AG20443 (cell line): ENCODE data around the gene ANKRD34A.
"Not testable (repeated sequence)": the region's sequence is repeated elsewhere in the genome, so short reads cannot be mapped to it uniquely, and the experiment has no call there.

Experiments used
- DNase-seq: peaks from one replicate; pipeline ENCODE4 v3.0.0; 2012; ENCODE audit warnings: low spot score, mixed read lengths

Gene ANKRD34A

DNA sequence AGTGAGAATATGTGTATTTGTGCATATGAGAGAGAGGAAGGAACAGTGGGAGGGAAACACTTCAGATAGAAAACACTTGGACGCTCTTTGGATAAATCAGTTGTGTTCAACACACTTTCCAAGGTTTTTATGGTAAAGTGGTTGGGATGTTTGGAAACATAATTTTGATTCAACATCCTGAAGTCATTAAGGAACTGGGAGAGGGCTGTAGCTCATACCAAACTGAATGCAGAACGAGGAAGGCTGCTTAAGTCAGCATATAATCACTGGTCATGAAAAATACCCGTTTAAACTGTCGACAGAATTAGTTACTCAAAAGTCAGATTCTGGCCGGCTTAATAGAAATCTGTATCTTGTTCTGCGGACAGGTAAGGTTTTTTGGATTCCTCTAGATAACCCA is 21.5 kb downstream of the ANKRD34A start:
- DNase-seq: no peak

DNA sequence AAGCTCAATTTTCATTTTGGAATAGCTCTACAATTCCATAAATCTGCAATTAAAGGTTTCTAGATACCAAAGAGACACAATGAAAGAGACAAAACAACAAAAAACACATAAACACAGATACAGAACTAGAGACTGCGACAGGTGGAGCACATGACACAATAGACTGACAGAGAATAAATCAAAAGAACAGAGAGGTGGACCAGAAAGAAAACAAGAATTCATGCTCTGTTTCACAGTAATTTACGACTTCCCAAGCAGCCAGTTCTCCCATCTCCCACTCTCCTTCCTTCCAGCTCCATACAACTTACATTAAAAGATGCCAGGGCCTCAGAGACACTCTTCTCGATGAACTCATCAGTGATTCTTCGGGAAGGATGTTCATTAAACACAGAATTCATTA is 22.0 kb downstream of the ANKRD34A start:
- DNase-seq: no peak

DNA sequence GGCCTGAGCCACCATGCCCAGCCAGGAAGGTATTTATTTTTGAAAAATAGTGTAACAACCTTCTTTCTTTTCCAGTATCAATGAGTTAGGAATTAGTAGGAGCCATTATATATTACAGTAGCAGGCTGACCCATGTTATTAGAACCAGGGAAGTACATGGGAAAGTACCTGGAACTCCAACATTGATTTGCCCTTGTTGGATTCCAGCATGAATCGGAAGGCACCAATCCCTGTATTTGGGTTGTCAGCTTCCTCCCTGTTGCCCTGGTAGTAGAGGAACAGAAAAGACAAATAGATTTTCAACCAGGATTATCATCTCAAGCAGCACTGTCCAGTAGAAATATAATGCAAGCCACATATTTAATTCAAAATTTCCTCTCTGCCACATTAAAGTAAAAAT is 26.9 kb downstream of the ANKRD34A start:
- no peak for DNase-seq

DNA sequence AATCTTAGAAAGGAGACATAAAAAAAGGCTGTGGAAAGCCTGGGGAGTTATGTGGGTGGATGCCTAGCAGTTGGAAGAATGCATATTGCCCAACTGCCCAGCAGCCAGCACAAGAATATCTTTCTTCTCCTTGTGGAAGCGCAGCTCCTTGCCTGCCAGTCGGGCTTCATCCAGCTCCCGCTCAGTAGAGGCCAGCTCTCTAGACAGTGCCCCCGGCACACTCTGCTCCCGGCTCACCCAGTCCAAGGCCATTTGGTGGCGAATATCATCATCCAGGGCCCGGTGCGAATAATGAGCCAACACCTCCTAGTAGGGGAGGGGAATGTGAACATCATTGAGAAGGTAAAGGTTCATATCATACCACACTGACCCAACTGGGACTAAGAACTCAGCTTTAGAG is 28.1 kb downstream of the ANKRD34A start:
- DNase-seq: no peak

- no peak for DNase-seq
These were observed 28.7 kb downstream of the ANKRD34A start for GRCh38 chr1:145935708-145936107.

DNA sequence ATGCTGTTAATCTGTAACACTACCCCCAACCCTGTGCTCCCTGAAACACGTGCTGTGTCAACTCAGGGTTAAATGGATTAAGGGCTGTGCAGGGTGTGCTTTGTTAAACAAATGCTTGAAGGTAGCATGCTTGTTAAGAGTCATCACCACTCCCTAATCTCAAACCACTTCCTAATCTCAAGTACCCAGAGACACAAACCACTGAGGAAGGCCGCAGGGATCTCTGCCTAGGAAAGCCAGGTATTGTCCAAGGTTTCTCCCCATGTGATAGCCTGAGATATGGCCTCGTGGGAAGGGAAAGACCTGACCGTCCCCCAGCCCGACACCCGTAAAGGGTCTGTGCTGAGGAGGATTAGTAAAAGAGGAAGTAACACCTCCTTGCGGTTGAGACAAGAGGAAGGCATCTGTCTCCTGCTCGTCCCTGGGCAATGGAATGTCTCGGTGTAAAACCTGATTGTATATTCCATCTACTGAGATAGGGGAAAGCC is 31.8 kb downstream of the ANKRD34A start:
- not testable (repeated sequence) for DNase-seq

DNA sequence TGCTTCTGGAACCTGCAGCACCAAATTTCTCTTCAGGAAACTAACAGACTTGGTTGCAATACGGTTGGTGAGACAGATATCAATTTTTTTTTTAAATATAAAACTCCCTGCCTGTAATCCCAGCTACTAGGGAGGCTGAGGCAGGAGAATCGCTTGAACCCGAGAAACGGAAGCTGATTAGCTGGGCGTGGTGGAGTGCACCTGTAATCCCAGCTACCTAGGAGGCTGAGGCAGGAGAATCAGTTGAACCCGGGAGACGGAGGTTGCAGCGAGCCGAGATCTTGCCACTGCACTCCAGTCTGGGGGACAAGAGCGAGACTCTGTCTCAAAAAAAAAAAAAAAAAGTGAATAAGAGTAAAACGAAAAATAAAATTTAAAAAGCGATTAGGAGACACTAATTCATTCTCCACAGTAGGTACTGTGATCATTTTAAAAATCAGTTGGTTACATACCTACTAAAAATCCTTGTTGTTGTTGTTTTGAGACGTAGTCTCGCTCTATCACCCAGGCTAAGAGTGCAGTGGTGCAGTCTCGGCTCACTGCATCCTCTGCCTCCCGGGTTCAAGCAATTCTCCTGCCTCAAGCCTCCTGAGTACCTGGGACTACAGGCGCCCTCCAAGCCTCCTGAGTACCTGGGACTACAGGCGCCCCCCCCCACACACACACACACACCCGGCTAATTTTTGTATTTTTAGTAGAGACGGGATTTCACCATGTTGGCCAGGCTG is 36.3 kb downstream of the ANKRD34A start:
- no peak for DNase-seq

GRCh38 chr1:145927063-145927886 is 37.1 kb downstream of the ANKRD34A start, which contains the start of gene RBM8A:
RBM8A (minus strand) TSS chr1:145927484; CDS start chr1:145927426, 58 bp downstream.
- peak; percentile 93 for DNase-seq

GRCh38 chr1:145926686-145927062 is 37.7 kb downstream of the ANKRD34A start:
- DNase-seq: no peak

- DNase-seq: no peak
These were observed 42.1 kb downstream of the ANKRD34A start for GRCh38 chr1:145922266-145922665.

DNA sequence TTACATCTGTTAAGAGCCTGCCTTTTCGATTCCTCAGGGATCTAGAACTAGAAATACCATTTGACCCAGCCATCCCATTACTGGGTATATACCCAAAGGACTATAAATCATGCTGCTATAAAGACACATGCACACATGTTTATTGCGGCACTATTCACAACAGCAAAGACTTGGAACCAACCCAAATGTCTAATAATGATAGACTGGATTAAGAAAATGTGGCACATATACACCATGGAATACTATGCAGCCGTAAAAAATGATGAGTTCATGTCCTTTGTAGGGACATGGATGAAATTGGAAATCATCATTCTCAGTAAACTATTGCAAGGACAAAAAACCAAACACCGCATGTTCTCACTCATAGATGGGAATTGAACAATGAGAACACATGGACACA is 44.1 kb downstream of the ANKRD34A start:
- DNase-seq: not testable (repeated sequence)

DNA sequence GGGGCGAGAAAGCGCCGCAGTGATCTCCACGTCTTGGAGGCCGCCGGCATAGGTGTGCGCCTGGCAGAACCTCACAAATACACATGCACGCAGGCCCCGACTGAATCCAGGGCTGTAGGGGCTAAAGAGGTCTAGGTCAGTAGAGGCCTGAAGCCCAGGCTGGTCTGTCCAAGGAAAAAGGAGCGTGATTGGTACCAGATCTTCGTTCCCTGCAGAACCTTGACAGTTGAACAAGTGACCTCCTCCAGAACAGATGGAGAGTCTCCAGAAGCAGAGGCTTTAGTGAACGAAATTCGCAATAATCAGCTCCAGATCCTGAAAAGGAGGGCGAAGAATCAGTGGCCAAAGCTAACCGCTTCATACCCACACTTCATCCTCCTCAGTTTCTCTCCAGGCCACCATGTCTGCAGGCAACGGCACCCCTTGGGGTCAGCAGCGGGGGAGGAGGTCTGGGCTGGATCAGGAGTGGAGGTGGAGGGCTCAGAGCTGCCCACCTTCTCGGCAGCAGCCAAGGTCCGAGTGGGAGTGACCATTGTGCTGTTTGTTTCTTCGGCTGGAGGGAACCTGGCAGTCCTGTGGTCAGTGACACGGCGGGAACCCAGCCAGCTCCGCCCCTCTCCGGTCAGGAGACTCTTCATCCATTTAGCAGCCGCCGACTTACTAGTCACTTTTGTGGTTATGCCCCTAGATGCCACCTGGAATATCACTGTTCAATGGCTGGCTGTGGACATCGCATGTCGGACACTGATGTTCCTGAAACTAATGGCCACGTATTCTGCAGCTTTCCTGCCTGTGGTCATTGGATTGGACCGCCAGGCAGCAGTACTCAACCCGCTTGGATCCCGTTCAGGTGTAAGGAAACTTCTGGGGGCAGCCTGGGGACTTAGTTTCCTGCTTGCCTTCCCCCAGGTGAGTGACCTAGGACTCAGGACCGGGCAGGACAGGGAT is 45.1 kb downstream of the ANKRD34A start:
- peak; percentile 89 for DNase-seq

- peak; percentile 96 for DNase-seq
These were observed 46.0 kb downstream of the ANKRD34A start, which contains the start of gene PEX11B for GRCh38 chr1:145918144-145918991. PEX11B (minus strand) TSS chr1:145918717; CDS start chr1:145918688, 29 bp downstream.

- DNase-seq: no peak
These were observed 46.8 kb downstream of the ANKRD34A start for GRCh38 chr1:145917595-145917994.

DNA sequence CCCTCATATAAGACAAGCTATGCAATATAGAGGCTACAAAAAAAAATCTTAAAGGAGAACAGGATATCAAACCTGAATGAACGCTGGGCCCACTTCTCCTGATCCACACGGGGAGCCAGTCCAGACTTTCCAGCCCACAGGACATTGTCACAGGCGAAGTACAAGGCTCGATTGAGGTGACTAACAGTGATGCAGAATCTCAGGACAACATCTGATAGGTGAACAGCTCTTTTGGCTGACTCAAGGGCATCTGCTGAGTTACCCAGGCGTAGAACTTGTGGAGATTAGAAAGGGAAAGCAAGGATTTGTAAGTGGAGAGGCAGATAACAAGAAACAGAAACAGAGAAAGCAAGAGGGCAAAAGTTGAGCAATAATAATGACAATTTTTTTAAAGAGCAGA is 47.6 kb downstream of the ANKRD34A start:
- no peak for DNase-seq

DNA sequence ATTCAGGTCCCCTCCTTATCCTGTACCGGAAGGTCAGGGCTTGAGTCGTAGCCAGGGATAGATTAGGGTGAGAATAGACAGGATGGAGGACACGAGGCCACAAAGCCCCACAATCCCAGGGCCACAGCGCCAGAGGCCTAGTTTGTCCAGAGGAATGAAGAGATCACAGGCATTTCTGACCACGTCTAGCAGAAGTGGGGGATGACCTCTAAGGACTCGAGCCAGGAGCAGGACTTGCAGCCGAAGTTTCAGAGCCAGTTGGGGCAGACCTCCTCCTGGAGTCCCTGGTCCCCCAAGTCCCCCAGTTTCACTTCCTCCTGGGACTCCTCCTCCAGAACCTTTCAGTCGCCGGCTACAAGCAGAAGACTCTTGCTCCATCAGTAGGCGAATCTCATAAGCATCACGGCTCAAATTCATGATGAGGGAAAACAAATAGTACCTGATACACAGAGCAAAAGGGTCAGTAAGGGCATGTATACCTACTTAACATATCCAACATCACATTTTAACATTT is 52.2 kb downstream of the ANKRD34A start:
- DNase-seq: no peak
